ENCODE measurements around the gene CTDP1.

- TF ChIP-seq CTCF (optimal IDR thresholded peaks at IDR 0.05 in 1 of 3, IDR thresholded peaks at IDR 0.05 in 1 of 3, conservative IDR thresholded peaks at IDR 0.05 in 1 of 3; ENCODE audit: extremely low read depth in 1 of 3, insufficient read depth in 2 of 3, low read length in 3 of 3), result no peak
- TF ChIP-seq EZH2 (IDR thresholded peaks at IDR 0.05; ENCODE audit: low read length), result no peak
Observed at GRCh38 chr18:79790996-79791972, 111.7 kb downstream of the CTDP1 start.

All from keratinocyte (primary cell).